Osteoblast (primary cell): ENCODE results near the gene YBX2. TPM values are rescaled to one million over a fixed set of nuclear protein-coding genes. Genes with fewer than 3 reads are reported as not detected.
A peak's percentile ranks its signal among the peaks of the same experiment; 100 is the strongest.

Experiments
- DNase-seq: peaks from one replicate; pipeline ENCODE4 v3.0.0; 2011; ENCODE audit warnings: low spot score, mixed read lengths; ENCODE audit not compliant: insufficient read length; ENCODE audit errors: missing footprints
- H2AFZ ChIP-seq: 2 replicates; pipeline ENCODE4 v1.6.0; 2011; ENCODE audit warnings: mild to moderate bottlenecking, low read length
- H3K27ac ChIP-seq: 2 replicates; pipeline ENCODE4 v1.5.1; 2011; ENCODE audit warnings: mild to moderate bottlenecking, low read depth, low read length, moderate library complexity
- H3K27me3 ChIP-seq: 2 replicates; pipeline ENCODE4 v1.6.0; 2012; ENCODE audit warnings: mild to moderate bottlenecking, control low read depth, inconsistent platforms, low read length, moderate library complexity; ENCODE audit not compliant: insufficient read depth
- H3K36me3 ChIP-seq: 2 replicates; pipeline ENCODE4 v1.5.1; 2011; ENCODE audit warnings: mild to moderate bottlenecking, low read length, control low read depth, moderate library complexity; ENCODE audit not compliant: insufficient read depth
- H3K4me1 ChIP-seq: 2 replicates; pipeline ENCODE4 v1.5.1; 2011; ENCODE audit warnings: mild to moderate bottlenecking, low read length, control low read depth, moderate library complexity; ENCODE audit not compliant: insufficient read depth
- H3K4me2 ChIP-seq: 2 replicates; pipeline ENCODE4 v1.6.0; 2011; ENCODE audit warnings: mild to moderate bottlenecking, low read length; ENCODE audit not compliant: insufficient read depth
- H3K4me3 ChIP-seq: fragments of 200-600 bp; sonication (generic); 3 replicates; pipeline ENCODE4 v1.5.1; 2012; ENCODE audit warnings: mild to moderate bottlenecking, low read length, inconsistent platforms; ENCODE audit not compliant: insufficient read depth
- H3K79me2 ChIP-seq: 2 replicates; pipeline ENCODE4 v1.6.0; 2012; ENCODE audit warnings: mild to moderate bottlenecking, low read length, control low read depth, inconsistent platforms; ENCODE audit not compliant: insufficient read depth
- H3K9me3 ChIP-seq: 2 replicates; pipeline ENCODE4 v1.5.1; 2011; ENCODE audit warnings: low read depth, low read length, control low read depth
- H4K20me1 ChIP-seq: 2 replicates; pipeline ENCODE4 v1.6.0; 2012; ENCODE audit warnings: mild to moderate bottlenecking, low read length, control low read depth; ENCODE audit not compliant: insufficient read depth
- total RNA-seq: library from RNA; depleted of rRNA; stranded (reverse); fragments of >200 nt; gene quantifications from 2 replicates; pipeline ENCODE4 v1.2.3, GENCODE V29; 2012
- TF ChIP-seq, protein P1 (sequence below): IDR thresholded peaks from 2 replicates; pipeline ENCODE4 v1.5.1; 2011; ENCODE audit warnings: mild to moderate bottlenecking, low read depth, low read length, moderate library complexity; ENCODE audit errors: extremely low read depth

The YBX2 gene
- total RNA-seq, 1 donor = not detected

DNA sequence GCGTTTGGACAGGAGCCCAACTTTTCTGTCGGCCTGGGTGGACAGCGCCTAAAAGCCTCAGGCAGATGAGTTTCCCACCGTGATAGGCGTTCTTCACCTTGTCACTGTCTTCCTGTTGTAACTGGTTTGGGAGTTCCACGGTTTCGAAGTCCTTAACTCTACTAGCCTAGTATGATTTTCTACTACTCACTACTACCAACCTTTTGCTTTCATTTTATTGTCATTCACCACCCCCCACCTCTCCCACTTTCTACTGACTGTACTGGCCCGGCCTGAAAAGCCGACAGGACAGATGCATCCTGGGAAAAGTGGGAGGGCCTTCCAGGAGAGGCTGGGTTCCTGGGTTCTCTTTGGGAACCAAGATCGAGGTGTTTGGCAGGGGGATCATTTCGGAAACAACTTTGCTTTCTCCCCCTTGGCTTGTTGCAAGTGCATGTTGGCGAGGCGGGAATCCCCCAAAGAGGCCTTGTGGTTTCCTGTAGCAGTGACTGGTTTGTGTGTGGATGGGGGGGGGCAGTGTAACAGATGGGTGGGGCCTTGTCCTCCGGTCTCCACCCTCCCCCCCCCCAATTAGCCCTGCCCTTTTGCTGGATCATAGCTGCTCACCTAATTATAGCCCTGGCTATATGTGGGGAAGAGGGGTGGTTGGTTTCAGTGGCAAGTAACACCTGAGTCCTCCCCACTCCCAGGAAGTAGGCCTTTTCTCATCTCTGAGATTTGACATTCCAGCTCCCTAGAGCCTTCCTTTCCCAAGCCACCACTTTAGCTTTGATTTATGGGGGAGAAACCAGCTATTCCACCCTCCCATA lies 14.4 kb upstream of the YBX2 start:
- Histone ChIP-seq H4K20me1 (peaks cover 53% of the 10 kb centered on the region), H3K4me2 (peak overlapping the region; percentile 73), H3K4me3 (peak overlapping the region; percentile 75), H3K79me2 (peaks cover 60% of the 10 kb centered on the region), H3K9me3 (no peaks in the 10 kb centered on the region), H3K27me3 (no peaks in the 10 kb centered on the region), H3K4me1 (peaks cover 27% of the 10 kb centered on the region), H2AFZ (no peak overlapping the region), H3K36me3 (peaks cover 44% of the 10 kb centered on the region), H3K27ac (peak overlapping the region; percentile 54)
- TF ChIP-seq, protein P1, sequence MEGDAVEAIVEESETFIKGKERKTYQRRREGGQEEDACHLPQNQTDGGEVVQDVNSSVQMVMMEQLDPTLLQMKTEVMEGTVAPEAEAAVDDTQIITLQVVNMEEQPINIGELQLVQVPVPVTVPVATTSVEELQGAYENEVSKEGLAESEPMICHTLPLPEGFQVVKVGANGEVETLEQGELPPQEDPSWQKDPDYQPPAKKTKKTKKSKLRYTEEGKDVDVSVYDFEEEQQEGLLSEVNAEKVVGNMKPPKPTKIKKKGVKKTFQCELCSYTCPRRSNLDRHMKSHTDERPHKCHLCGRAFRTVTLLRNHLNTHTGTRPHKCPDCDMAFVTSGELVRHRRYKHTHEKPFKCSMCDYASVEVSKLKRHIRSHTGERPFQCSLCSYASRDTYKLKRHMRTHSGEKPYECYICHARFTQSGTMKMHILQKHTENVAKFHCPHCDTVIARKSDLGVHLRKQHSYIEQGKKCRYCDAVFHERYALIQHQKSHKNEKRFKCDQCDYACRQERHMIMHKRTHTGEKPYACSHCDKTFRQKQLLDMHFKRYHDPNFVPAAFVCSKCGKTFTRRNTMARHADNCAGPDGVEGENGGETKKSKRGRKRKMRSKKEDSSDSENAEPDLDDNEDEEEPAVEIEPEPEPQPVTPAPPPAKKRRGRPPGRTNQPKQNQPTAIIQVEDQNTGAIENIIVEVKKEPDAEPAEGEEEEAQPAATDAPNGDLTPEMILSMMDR = no peak
- DNase-seq = peak; percentile 99

DNA sequence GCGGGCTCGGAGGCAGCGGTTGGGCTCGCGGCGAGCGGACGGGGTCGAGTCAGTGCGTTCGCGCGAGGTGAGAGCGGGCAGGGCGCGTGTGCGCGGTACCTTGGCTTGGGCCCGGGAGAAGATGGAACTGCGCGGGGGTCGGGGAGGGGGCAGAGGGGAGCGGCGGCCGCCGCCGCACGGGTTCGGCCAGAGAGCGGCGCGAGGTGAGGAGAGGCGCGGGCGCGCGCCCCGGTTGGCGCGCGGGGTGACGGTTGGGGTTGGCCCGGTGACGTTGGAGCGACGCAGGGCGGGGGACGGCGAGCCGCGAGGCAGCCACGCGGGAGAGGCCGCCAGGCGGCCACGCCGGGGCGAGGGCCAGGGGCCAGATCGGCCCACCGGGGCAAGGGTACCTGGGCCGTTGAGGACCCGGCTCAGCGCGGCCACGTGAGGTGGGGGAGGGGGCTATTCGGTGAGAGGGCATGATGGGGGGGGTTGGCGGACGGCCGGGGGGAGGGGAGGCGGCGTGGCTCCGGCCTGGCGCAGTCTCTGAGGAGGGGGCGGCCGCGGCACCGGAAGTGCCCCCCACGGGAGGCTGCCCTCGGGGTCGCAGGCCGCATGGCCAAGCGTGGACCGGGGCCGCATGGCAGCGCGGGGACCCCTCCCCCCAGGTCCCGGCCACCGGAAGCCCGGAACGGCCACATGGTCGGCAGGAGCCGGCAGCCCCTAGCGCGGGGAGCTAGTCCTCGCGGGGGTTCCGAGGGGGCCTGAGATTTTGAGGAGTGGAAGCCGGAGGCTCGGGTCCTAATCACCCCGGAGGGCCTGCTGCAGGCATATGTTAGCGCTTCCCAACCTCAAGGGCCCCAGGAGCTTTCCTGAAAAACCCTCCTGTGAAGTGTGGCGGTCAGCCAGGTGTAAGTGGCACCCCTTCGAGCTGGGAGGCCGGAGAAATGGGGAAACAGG lies 13.5 kb upstream of the YBX2 start:
- H3K9me3 ChIP-seq = no peaks in the 10 kb centered on the region
- H3K4me2 ChIP-seq = peak overlapping the region; percentile 73
- H3K36me3 ChIP-seq = peaks cover 35% of the 10 kb centered on the region
- H4K20me1 ChIP-seq = peaks cover 44% of the 10 kb centered on the region
- peak; percentile 90 for DNase-seq
- peak overlapping the region; percentile 52 for H3K27ac ChIP-seq
- H3K27me3 ChIP-seq = no peaks in the 10 kb centered on the region
- peaks cover 19% of the 10 kb centered on the region for H3K4me1 ChIP-seq
- peak overlapping the region; percentile 75 for H3K4me3 ChIP-seq
- no peak overlapping the region for H2AFZ ChIP-seq
- TF ChIP-seq, protein P1 = no peak
- H3K79me2 ChIP-seq = peaks cover 51% of the 10 kb centered on the region

GRCh38 chr17:7306911-7307685 lies 12.7 kb upstream of the YBX2 start, which contains the start of gene EIF5A:
Gene EIF5A (plus strand): TSS chr17:7307628. CDS start chr17:7309636, 2,008 bp downstream.
- peak; percentile 100 for DNase-seq
- Histone ChIP-seq H3K4me3 (peak within 1 kb of the TSS; percentile 76), H3K27ac (peak within 1 kb of the TSS; percentile 82), H3K27me3 (no peaks in the 10 kb centered on the region), H3K4me2 (peak within 1 kb of the TSS; percentile 97), H3K36me3 (peaks cover 27% of the 10 kb centered on the region), H2AFZ (peak within 1 kb of the TSS; percentile 97), H3K79me2 (peaks cover 44% of the 10 kb centered on the region), H3K9me3 (no peaks in the 10 kb centered on the region), H3K4me1 (peaks cover 12% of the 10 kb centered on the region), H4K20me1 (peaks cover 36% of the 10 kb centered on the region)
- TF ChIP-seq, protein P1 = no peak
